ENCODE measurements around the gene BICD2.

- TF ChIP-seq CTCF (IDR thresholded peaks at IDR 0.05; ENCODE audit: control extremely low read depth in 1 of 3, insufficient read depth in 1 of 3, low read depth in 1 of 3, low read length in 3 of 3), result no peak
- no peak for TF ChIP-seq EZH2 (IDR thresholded peaks at IDR 0.05; ENCODE audit: low read depth, low read length, severe bottlenecking)
- TF ChIP-seq MAFK (IDR thresholded peaks at IDR 0.05; ENCODE audit: low read depth, low read length), result no peak
- no peak for TF ChIP-seq POLR2A (IDR thresholded peaks at IDR 0.05; ENCODE audit: control extremely low read depth in 1 of 2, low read depth in 2 of 2, low read length in 2 of 2)
- no peak for TF ChIP-seq TAF1 (IDR thresholded peaks at IDR 0.05; ENCODE audit: low read depth, low read length)
- TF ChIP-seq CEBPB (IDR thresholded peaks at IDR 0.05; ENCODE audit: low read depth, low read length), result no peak
- TF ChIP-seq RBBP5 (IDR thresholded peaks at IDR 0.05; ENCODE audit: borderline replicate concordance, low read depth, low read length), result no peak
- TF ChIP-seq RXRA (IDR thresholded peaks at IDR 0.05; ENCODE audit: insufficient read depth, low read depth, low read length), result no peak
- no peak for TF ChIP-seq POLR2AphosphoS5 (IDR thresholded peaks at IDR 0.05; ENCODE audit: low read depth, low read length)
- no peak for TF ChIP-seq ATF3 (IDR thresholded peaks at IDR 0.05; ENCODE audit: insufficient read depth, low read depth, low read length)
- TF ChIP-seq, protein P1, sequence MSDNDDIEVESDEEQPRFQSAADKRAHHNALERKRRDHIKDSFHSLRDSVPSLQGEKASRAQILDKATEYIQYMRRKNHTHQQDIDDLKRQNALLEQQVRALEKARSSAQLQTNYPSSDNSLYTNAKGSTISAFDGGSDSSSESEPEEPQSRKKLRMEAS (IDR thresholded peaks at IDR 0.05), result no peak
- TF ChIP-seq RFX5 (IDR thresholded peaks at IDR 0.05; ENCODE audit: borderline replicate concordance, low read depth, low read length), result no peak
Observed at GRCh38 chr9:92715488-92716231, 49.0 kb downstream of the BICD2 start.

All from H1 (cell line).